GM18502 (cell line): Measurements from ENCODE around the gene GMPPB.

Experiments
- ATAC-seq: cut with Tn5 transposase; IDR thresholded peaks from one replicate; pipeline ENCODE4 v1.9.1; 2021; ENCODE audit warnings: mild to moderate bottlenecking; ENCODE audit not compliant: unreplicated experiment, poor library complexity

Gene GMPPB

GRCh38 chr3:49715611-49716121 is 8.1 kb downstream of the GMPPB start:
- no peak for ATAC-seq

- ATAC-seq = no peak
Measured at GRCh38 chr3:49714728-49715550, 8.8 kb downstream of the GMPPB start.

- no peak for ATAC-seq
Measured at GRCh38 chr3:49713336-49714105, 10.2 kb downstream of the GMPPB start.

GRCh38 chr3:49712631-49713317 is 11.0 kb downstream of the GMPPB start:
- no peak for ATAC-seq

GRCh38 chr3:49712166-49712565 is 11.6 kb downstream of the GMPPB start:
- ATAC-seq = no peak

GRCh38 chr3:49711489-49711888 is 12.3 kb downstream of the GMPPB start:
- ATAC-seq = no peak

GRCh38 chr3:49709852-49710251 is 13.9 kb downstream of the GMPPB start:
- ATAC-seq = no peak

- ATAC-seq = no peak
Measured at GRCh38 chr3:49707113-49707480, 16.7 kb downstream of the GMPPB start.

GRCh38 chr3:49706456-49707112 is 17.2 kb downstream of the GMPPB start:
- no peak for ATAC-seq

GRCh38 chr3:49705390-49705960 is 18.3 kb downstream of the GMPPB start:
- ATAC-seq = no peak

- no peak for ATAC-seq
Measured at GRCh38 chr3:49704629-49705028, 19.1 kb downstream of the GMPPB start.

- ATAC-seq = no peak
Measured at GRCh38 chr3:49703956-49704355, 19.8 kb downstream of the GMPPB start.

- peak; percentile 65 for ATAC-seq
Measured at GRCh38 chr3:49703443-49703927, 20.3 kb downstream of the GMPPB start.

GRCh38 chr3:49702672-49703071 is 21.1 kb downstream of the GMPPB start:
- ATAC-seq = no peak

- no peak for ATAC-seq
Measured at GRCh38 chr3:49701388-49702077, 22.2 kb downstream of the GMPPB start.

GRCh38 chr3:49700453-49701128 is 23.2 kb downstream of the GMPPB start:
- ATAC-seq = no peak

- no peak for ATAC-seq
Measured at GRCh38 chr3:49700014-49700413, 23.7 kb downstream of the GMPPB start.

- no peak for ATAC-seq
Measured at GRCh38 chr3:49699281-49699979, 24.3 kb downstream of the GMPPB start.
